ENCODE data around the gene ZNRF4.

DNA sequence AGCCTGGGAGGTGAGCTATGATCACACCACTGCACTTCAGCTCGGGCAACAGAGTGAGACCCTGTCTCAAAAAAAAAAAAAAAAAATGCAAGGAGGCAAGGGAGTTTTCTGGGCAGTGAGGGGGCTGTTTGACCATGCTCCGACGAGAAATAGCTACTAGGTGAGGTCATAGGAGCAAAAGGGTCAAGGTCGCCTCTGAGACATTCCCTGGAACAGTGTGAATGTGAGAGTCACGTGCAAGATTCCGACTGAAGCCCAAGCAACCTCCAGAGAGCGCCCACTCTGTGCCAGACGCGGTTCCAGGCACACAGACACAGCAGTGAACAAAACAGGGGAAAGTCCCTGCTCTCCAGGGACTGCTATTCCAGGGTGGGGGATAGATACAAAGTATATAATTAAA lies 2.5 kb downstream of the ZNRF4 start:
- TF ChIP-seq CTCF (IDR thresholded peaks at IDR 0.05; ENCODE audit: low read length) (no peak), EZH2 (optimal IDR thresholded peaks at IDR 0.05; ENCODE audit: low read depth, low read length) (no peak), EZH2phosphoT487 (IDR thresholded peaks at IDR 0.05; ENCODE audit: low read length) (no peak)

Measured in MM.1S (cell line).